NB4 (cell line): ENCODE results near the gene FSTL4.

ENCODE experiments used
- DNase-seq: peaks from one replicate; pipeline ENCODE4 v3.0.0; 2010; ENCODE audit warnings: low read depth
- H3K4me3 ChIP-seq: one replicate; pipeline ENCODE4 v1.5.1; 2011; ENCODE audit warnings: mild to moderate bottlenecking, low read depth, low read length, moderate library complexity
- MYC ChIP-seq: IDR thresholded peaks from 2 replicates; pipeline ENCODE4 v1.6.1; 2011; ENCODE audit warnings: low read depth, low read length
- POLR2A ChIP-seq: IDR thresholded peaks from 2 replicates; pipeline ENCODE4 v1.6.1; 2011; ENCODE audit warnings: mild to moderate bottlenecking; ENCODE audit not compliant: insufficient read length; ENCODE audit errors: extremely low read depth
- TF ChIP-seq, protein P1 (sequence below): IDR thresholded peaks from 2 replicates; pipeline ENCODE4 v1.6.1; 2011; ENCODE audit warnings: low read depth, low read length
- TF ChIP-seq, protein P2 (sequence below): IDR thresholded peaks from one replicate; pipeline ENCODE4 v1.5.1; 2012; ENCODE audit warnings: low read depth, low read length

FSTL4 gene

DNA sequence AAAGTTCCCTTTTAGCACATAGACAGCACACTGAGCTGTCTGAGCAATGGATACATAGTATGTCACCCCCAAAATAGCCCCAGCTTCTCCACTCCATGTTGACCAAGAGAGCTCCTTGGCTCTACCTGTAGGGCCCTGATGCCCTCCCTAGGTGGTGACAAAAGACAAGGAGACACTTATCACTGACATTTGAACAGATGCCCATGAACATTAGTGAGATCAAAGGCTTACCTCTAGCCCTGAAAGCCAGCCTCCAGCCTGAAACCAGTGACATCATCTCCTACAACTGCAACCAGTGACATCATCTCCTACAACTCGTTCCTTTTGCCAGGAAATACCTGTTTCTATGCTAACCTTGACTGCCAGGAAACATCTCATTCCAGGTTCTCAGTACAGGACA, 122.7 kb downstream of the FSTL4 start:
- no peak for DNase-seq
- no peak overlapping the region for H3K4me3 ChIP-seq
- TF ChIP-seq POLR2A (no peak), MYC (no peak)
- TF ChIP-seq, protein P1, sequence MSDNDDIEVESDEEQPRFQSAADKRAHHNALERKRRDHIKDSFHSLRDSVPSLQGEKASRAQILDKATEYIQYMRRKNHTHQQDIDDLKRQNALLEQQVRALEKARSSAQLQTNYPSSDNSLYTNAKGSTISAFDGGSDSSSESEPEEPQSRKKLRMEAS: no peak
- TF ChIP-seq, protein P2, sequence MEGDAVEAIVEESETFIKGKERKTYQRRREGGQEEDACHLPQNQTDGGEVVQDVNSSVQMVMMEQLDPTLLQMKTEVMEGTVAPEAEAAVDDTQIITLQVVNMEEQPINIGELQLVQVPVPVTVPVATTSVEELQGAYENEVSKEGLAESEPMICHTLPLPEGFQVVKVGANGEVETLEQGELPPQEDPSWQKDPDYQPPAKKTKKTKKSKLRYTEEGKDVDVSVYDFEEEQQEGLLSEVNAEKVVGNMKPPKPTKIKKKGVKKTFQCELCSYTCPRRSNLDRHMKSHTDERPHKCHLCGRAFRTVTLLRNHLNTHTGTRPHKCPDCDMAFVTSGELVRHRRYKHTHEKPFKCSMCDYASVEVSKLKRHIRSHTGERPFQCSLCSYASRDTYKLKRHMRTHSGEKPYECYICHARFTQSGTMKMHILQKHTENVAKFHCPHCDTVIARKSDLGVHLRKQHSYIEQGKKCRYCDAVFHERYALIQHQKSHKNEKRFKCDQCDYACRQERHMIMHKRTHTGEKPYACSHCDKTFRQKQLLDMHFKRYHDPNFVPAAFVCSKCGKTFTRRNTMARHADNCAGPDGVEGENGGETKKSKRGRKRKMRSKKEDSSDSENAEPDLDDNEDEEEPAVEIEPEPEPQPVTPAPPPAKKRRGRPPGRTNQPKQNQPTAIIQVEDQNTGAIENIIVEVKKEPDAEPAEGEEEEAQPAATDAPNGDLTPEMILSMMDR: no peak

DNA sequence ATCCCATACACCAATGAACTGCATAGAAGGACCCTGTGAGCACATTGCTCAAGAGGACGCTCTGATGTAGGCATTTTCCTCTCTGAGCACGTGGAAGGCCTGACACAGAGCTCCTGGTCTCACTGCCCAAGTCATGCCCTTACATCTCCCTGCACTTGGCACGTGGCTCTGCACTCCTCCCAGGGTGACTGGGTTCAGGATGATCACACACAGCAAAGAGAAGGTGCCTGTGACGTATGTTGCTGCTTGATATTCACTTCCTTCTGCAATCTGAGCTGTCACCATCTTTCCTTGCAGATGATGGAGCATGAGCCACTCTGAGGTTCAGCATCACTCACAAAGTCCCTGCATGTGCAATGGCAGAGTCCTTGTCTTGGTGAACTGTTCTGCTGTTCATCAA, 125.2 kb downstream of the FSTL4 start:
- no peak for DNase-seq
- TF ChIP-seq, protein P2: no peak
- no peak for TF ChIP-seq MYC
- TF ChIP-seq POLR2A: no peak
- TF ChIP-seq, protein P1: no peak
- H3K4me3 ChIP-seq: no peak overlapping the region

DNA sequence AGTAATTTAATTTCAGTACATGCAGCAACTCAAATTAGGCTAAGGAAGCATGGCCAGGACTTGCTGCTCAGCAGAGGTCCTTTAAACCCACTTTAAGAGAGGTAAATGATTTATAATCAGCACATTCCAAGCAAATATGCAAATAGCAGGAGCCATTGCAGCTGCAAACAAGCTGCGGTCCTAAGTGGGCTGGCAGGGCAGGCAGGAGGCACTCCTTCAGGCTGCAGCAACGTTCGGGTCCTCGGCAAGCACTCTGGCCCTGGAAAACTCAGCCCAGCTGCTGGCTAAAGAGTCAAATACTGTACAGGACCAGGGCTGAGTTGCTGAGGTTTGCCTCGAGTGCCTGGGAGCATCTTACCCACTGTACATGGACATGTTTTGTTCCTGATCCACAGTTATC, 126.9 kb downstream of the FSTL4 start:
- H3K4me3 ChIP-seq: no peak overlapping the region
- TF ChIP-seq POLR2A (no peak), MYC (no peak)
- TF ChIP-seq, protein P1: no peak
- TF ChIP-seq, protein P2: no peak
- DNase-seq: no peak

DNA sequence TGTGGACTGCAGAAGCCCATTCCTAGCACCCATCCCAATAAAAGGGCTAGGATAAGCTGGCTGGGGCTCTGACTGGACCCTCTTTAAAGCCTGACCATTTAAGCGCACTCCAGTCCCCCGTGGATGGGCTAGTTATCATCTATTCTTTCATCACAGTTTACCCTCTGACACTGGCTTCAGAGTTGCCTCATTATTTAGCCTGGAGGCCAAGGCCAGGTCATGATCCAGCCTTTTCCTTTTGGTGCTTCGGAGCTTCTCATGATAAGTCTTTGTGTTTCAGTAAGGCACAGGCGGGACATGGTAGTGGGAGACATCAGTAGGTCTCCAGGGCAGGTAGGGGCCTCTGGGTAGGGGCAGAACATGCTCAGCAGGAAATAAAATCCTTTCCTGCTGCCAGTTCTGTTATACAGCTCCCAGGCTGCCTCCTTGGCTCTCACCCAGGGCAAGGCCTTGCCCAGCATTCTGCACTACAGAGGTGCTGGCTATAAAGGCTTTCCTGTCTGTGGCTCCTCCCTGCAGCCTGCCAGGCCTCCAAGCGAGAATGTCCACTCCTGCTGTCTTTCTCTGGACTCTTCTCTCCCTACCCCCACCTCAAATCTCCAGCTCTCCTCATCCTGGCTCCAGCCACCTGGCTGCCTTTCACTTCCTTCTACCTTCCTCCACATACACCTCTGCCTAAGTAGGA, 128.8 kb downstream of the FSTL4 start:
- TF ChIP-seq POLR2A (no peak), MYC (no peak)
- TF ChIP-seq, protein P2: no peak
- TF ChIP-seq, protein P1: no peak
- no peak for DNase-seq
- H3K4me3 ChIP-seq: no peak overlapping the region

DNA sequence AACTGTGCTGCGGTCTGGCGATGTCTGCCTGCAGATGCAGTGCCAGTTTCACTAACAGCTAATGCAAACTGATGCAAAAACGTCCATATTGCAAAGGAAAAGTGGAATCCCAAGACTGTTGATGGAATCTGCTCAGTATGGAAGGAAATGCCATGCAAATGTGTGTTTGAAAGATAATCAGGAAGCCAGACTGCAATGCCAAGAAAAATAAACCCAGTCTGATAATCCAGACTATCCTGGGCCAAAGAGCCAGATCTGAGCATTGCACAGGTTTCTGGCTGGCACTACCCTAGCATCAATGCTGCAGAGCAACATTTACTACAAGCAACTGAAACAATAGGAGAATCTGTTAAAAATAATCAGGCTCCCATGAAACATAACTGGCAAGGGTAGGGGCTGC, 130.3 kb downstream of the FSTL4 start:
- H3K4me3 ChIP-seq: no peak overlapping the region
- no peak for DNase-seq
- TF ChIP-seq POLR2A (no peak), MYC (no peak)
- TF ChIP-seq, protein P2: no peak
- TF ChIP-seq, protein P1: no peak

DNA sequence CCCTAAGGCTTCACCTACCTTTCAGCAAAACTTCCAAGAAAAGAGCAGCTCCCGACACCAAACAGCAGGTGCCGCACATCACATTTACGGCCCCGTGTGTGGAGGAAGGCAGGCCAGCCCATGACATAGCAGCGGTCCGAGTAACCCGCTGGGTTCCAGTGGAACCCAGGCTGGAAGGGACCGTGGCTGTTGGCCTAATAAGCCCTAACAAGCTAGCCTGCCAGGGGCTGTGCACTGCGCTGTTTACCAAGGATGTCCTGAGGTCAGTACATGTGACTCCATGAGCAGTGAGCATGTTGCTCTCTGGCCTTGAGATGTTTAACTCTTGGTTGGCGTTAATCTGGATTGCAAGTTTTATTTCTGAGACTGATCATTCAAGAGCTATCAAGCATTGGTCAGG, 131.5 kb downstream of the FSTL4 start:
- no peak overlapping the region for H3K4me3 ChIP-seq
- TF ChIP-seq, protein P2: no peak
- TF ChIP-seq, protein P1: no peak
- TF ChIP-seq POLR2A: no peak
- TF ChIP-seq MYC: no peak
- no peak for DNase-seq
